ENCODE results near the gene RSPH4A.

RSPH4A gene

GRCh38 chr6:116676021-116676420 lies 59.7 kb downstream of the RSPH4A start:
- H3K27ac ChIP-seq: no peak overlapping the region
- TF ChIP-seq ZFX (IDR thresholded peaks at IDR 0.05) (no peak), CTCF (conservative IDR thresholded peaks at IDR 0.05) (no peak)

- TF ChIP-seq CTCF (conservative IDR thresholded peaks at IDR 0.05) (no peak), ZFX (IDR thresholded peaks at IDR 0.05) (no peak)
- peak within 1 kb of the TSS; percentile 75 for H3K27ac ChIP-seq
Measured at GRCh38 chr6:116680880-116681672, 64.8 kb downstream of the RSPH4A start, which contains the start of gene KPNA5. TSS of gene KPNA5 (plus strand) at chr6:116681211. CDS start at chr6:116681335, 124 bp downstream.

GRCh38 chr6:116682334-116682712 lies 66.0 kb downstream of the RSPH4A start:
- no peak for TF ChIP-seq ZFX (IDR thresholded peaks at IDR 0.05)
- TF ChIP-seq CTCF (conservative IDR thresholded peaks at IDR 0.05): no peak
- no peak overlapping the region for H3K27ac ChIP-seq

Measured in C4-2B (cell line).